GM21526 (cell line): ENCODE data around the gene KDM3B.
A peak's percentile ranks its signal among the peaks of the same experiment; 100 is the strongest.

Source experiments
- ATAC-seq: cut with Tn5 transposase; IDR thresholded peaks from one replicate; pipeline ENCODE4 v1.9.1; 2021; ENCODE audit warnings: moderate library complexity; ENCODE audit not compliant: unreplicated experiment, low FRiP score

Gene KDM3B

GRCh38 chr5:138344887-138345622 is 7.4 kb upstream of the KDM3B start:
- ATAC-seq, result no peak

- no peak for ATAC-seq
Observed at GRCh38 chr5:138346889-138347288, 5.6 kb upstream of the KDM3B start.

GRCh38 chr5:138349852-138350562 is 2.5 kb upstream of the KDM3B start:
- no peak for ATAC-seq

- no peak for ATAC-seq
Observed at GRCh38 chr5:138350563-138350890, 2.0 kb upstream of the KDM3B start.

- no peak for ATAC-seq
Observed at GRCh38 chr5:138351056-138351455, 1.4 kb upstream of the KDM3B start.

- no peak for ATAC-seq
Observed at GRCh38 chr5:138351517-138351916, 968 bp upstream of the KDM3B start.

- peak; percentile 36 for ATAC-seq
Observed at GRCh38 chr5:138352722-138353559, 456 bp downstream of the KDM3B start.

- no peak for ATAC-seq
Observed at GRCh38 chr5:138353560-138354080, 1.1 kb downstream of the KDM3B start.

- no peak for ATAC-seq
Observed at GRCh38 chr5:138354387-138354786, 1.9 kb downstream of the KDM3B start.

- peak; percentile 40 for ATAC-seq
Observed at GRCh38 chr5:138354926-138355378, 2.5 kb downstream of the KDM3B start.

- ATAC-seq, result no peak
Observed at GRCh38 chr5:138359621-138360020, 7.1 kb downstream of the KDM3B start.

GRCh38 chr5:138360941-138361452 is 8.5 kb downstream of the KDM3B start:
- no peak for ATAC-seq

- no peak for ATAC-seq
Observed at GRCh38 chr5:138364576-138364975, 12.1 kb downstream of the KDM3B start.

GRCh38 chr5:138366632-138367382 is 14.3 kb downstream of the KDM3B start:
- ATAC-seq, result no peak

GRCh38 chr5:138369261-138369660 is 16.8 kb downstream of the KDM3B start:
- no peak for ATAC-seq

GRCh38 chr5:138369706-138370105 is 17.2 kb downstream of the KDM3B start:
- ATAC-seq, result no peak

- ATAC-seq, result no peak
Observed at GRCh38 chr5:138370537-138370936, 18.1 kb downstream of the KDM3B start.

- no peak for ATAC-seq
Observed at GRCh38 chr5:138371454-138371853, 19.0 kb downstream of the KDM3B start.

GRCh38 chr5:138372225-138372624 is 19.7 kb downstream of the KDM3B start:
- ATAC-seq, result peak; percentile 57

- no peak for ATAC-seq
Observed at GRCh38 chr5:138372653-138373052, 20.2 kb downstream of the KDM3B start.
